IMR-90 (cell line): ENCODE measurements around the gene PRPF40A. TPM values are rescaled to one million over a fixed set of nuclear protein-coding genes. Genes with fewer than 3 reads are reported as not detected.

ENCODE experiments used
- ATAC-seq: fragments of 200-7000 bp; cut with Tn5 transposase; 2 replicates; pipeline ENCODE4 v1.9.1; 2020; ENCODE audit warnings: low read depth, mild to moderate bottlenecking, moderate library complexity
- BruUV-seq: library from RNA; stranded (reverse); fragments of 400-500 nt; replicated peaks from 2 replicates; lab custom pipeline; 2021; lab: Mats Ljungman, UMichigan
- CTCF ChIA-PET: fragments of 300-600 bp; formaldehyde crosslinking; extraction: SDS; loops from one replicate; lab custom pipeline; 2021; ENCODE audit warnings: antibody characterized with exemption; lab: Yijun Ruan, JAX
- POLR2A ChIA-PET: fragments of 300-600 bp; sonication (Branson Sonifier 250); formaldehyde crosslinking; loops from one replicate; lab custom pipeline; 2022; ENCODE audit warnings: antibody characterized with exemption; ENCODE audit not compliant: unreplicated experiment; lab: Charles Lee
- DNase-seq: peaks from one replicate; pipeline ENCODE4 v3.0.0; 2013
- H2AFZ ChIP-seq: replicated peaks from 2 replicates; pipeline ENCODE3; 2013; ENCODE audit warnings: low read length, mild to moderate bottlenecking; ENCODE audit not compliant: poor library complexity
- H2AK5ac ChIP-seq: 2 replicates; pipeline ENCODE4 v1.6.1; 2013; ENCODE audit warnings: low read depth, low read length, inconsistent platforms
- H2AK9ac ChIP-seq: replicated peaks from 2 replicates; pipeline ENCODE3; 2013; ENCODE audit warnings: mild to moderate bottlenecking, low read depth, low read length, moderate library complexity; ENCODE audit not compliant: poor library complexity
- H2BK120ac ChIP-seq: 2 replicates; pipeline ENCODE4 v1.6.1; 2013; ENCODE audit warnings: low read depth, low read length, inconsistent platforms
- H2BK15ac ChIP-seq: 3 replicates; pipeline ENCODE4 v1.6.1; 2013; ENCODE audit warnings: low read depth, low read length, inconsistent platforms
- H2BK20ac ChIP-seq: 2 replicates; pipeline ENCODE4 v1.6.1; 2013; ENCODE audit warnings: low read depth, mild to moderate bottlenecking, inconsistent platforms, low read length, moderate library complexity
- H2BK5ac ChIP-seq: 2 replicates; pipeline ENCODE4 v1.6.1; 2013; ENCODE audit warnings: mild to moderate bottlenecking, low read depth, low read length, inconsistent platforms; ENCODE audit not compliant: poor library complexity, severe bottlenecking
- H3K14ac ChIP-seq: replicated peaks from 2 replicates; pipeline ENCODE4 v1.6.1; 2013; ENCODE audit warnings: low read depth, low read length, inconsistent platforms
- H3K18ac ChIP-seq: 2 replicates; pipeline ENCODE4 v1.6.1; 2013; ENCODE audit warnings: low read depth, low read length, control low read depth
- H3K23ac ChIP-seq: 2 replicates; pipeline ENCODE4 v1.6.1; 2013; ENCODE audit warnings: low read depth, low read length, inconsistent platforms
- H3K27ac ChIP-seq: 2 replicates; pipeline ENCODE4 v1.5.1; 2013; ENCODE audit warnings: mild to moderate bottlenecking, control low read depth, low read length; ENCODE audit not compliant: insufficient read depth
- H3K27me3 ChIP-seq: 2 replicates; pipeline ENCODE4 v1.6.1; 2013; ENCODE audit warnings: low read length; ENCODE audit not compliant: control insufficient read depth, insufficient read depth
- H3K36me3 ChIP-seq: 2 replicates; pipeline ENCODE4 v1.6.1; 2013; ENCODE audit warnings: low read length, mixed read lengths; ENCODE audit not compliant: control insufficient read depth, insufficient read depth
- H3K4ac ChIP-seq: 2 replicates; pipeline ENCODE4 v1.6.1; 2013; ENCODE audit warnings: low read depth, low read length, inconsistent platforms
- H3K4me1 ChIP-seq: 2 replicates; pipeline ENCODE4 v1.6.1; 2013; ENCODE audit warnings: low read length, mixed read lengths; ENCODE audit not compliant: control insufficient read depth, insufficient read depth
- H3K4me2 ChIP-seq: 2 replicates; pipeline ENCODE4 v1.6.1; 2013; ENCODE audit warnings: low read depth, mild to moderate bottlenecking, control low read depth, low read length, moderate library complexity
- H3K4me3 ChIP-seq: 2 replicates; pipeline ENCODE4 v1.5.1; 2013; ENCODE audit warnings: low read depth, mild to moderate bottlenecking, control low read depth, low read length, moderate library complexity; ENCODE audit not compliant: insufficient read depth
- H3K56ac ChIP-seq: 2 replicates; pipeline ENCODE4 v1.6.1; 2013; ENCODE audit warnings: low read length, inconsistent platforms; ENCODE audit not compliant: insufficient read depth; ENCODE audit errors: extremely low read depth
- H3K79me1 ChIP-seq, 2 experiments: 2 replicates each; pipeline ENCODE4 v1.6.1; 2013; ENCODE audit warnings: low read length in 2 of 2, inconsistent platforms in 1 of 2, low read depth in 1 of 2
- H3K9ac ChIP-seq: 2 replicates; pipeline ENCODE4 v1.6.1; 2013; ENCODE audit warnings: low read depth, low read length, control low read depth
- H3K9me1 ChIP-seq: 2 replicates; pipeline ENCODE4 v1.6.1; 2013; ENCODE audit warnings: low read length, inconsistent platforms; ENCODE audit not compliant: insufficient read depth
- H3K9me3 ChIP-seq: 2 replicates; pipeline ENCODE4 v1.6.1; 2013; ENCODE audit warnings: low read length; ENCODE audit not compliant: control insufficient read depth, insufficient read depth
- H4K20me1 ChIP-seq: 2 replicates; pipeline ENCODE4 v1.6.1; 2013; ENCODE audit warnings: low read length, inconsistent platforms; ENCODE audit not compliant: insufficient read depth
- H4K5ac ChIP-seq: 2 replicates; pipeline ENCODE4 v1.6.1; 2013; ENCODE audit warnings: mild to moderate bottlenecking, low read depth, low read length, control low read depth
- H4K8ac ChIP-seq, 2 experiments: 2 replicates each; pipeline ENCODE4 v1.6.1; 2013; ENCODE audit warnings: low read depth in 2 of 2, low read length in 2 of 2, control low read depth in 1 of 2, inconsistent platforms in 1 of 2
- H4K91ac ChIP-seq: 2 replicates; pipeline ENCODE4 v1.6.1; 2013; ENCODE audit warnings: low read depth, low read length, inconsistent platforms; ENCODE audit not compliant: insufficient read depth
- BHLHE40 ChIP-seq: fragments of 150-350 bp; IDR thresholded peaks from 2 replicates; pipeline ENCODE4 v1.6.1; 2016; ENCODE audit warnings: mild to moderate bottlenecking, low read depth, low read length
- CEBPB ChIP-seq: IDR thresholded peaks from 2 replicates; pipeline ENCODE4 v1.6.1; 2012; ENCODE audit warnings: low read depth, low read length, improper control_type of control experiment
- CHD1 ChIP-seq: IDR thresholded peaks from 2 replicates; pipeline ENCODE4 v1.6.1; 2012; ENCODE audit warnings: low read depth, low read length, improper control_type of control experiment
- MAFK ChIP-seq: IDR thresholded peaks from 2 replicates; pipeline ENCODE4 v1.6.1; 2012; ENCODE audit warnings: low read depth, low read length, improper control_type of control experiment
- MAZ ChIP-seq: IDR thresholded peaks from 2 replicates; pipeline ENCODE4 v1.6.1; 2012; ENCODE audit warnings: low read depth, mild to moderate bottlenecking, low read length, improper control_type of control experiment, moderate library complexity, borderline replicate concordance
- MXI1 ChIP-seq: IDR thresholded peaks from 2 replicates; pipeline ENCODE4 v1.6.1; 2012; ENCODE audit warnings: low read depth, mild to moderate bottlenecking, low read length, moderate library complexity, borderline replicate concordance
- NFE2L2 ChIP-seq: fragments of 150-350 bp; IDR thresholded peaks from 2 replicates; pipeline ENCODE4 v1.6.1; 2016; ENCODE audit warnings: low read depth, mild to moderate bottlenecking, low read length
- POLR2A ChIP-seq: IDR thresholded peaks from 2 replicates; pipeline ENCODE4 v1.6.1; 2012; ENCODE audit warnings: mild to moderate bottlenecking, low read depth, low read length
- RAD21 ChIP-seq: IDR thresholded peaks from 2 replicates; pipeline ENCODE4 v1.6.1; 2012; ENCODE audit warnings: low read length, improper control_type of control experiment
- RCOR1 ChIP-seq: IDR thresholded peaks from 2 replicates; pipeline ENCODE4 v1.6.1; 2012; ENCODE audit warnings: mild to moderate bottlenecking, low read length, improper control_type of control experiment; ENCODE audit not compliant: insufficient replicate concordance
- RFX5 ChIP-seq: IDR thresholded peaks from 2 replicates; pipeline ENCODE4 v1.8.0; 2012; ENCODE audit warnings: low read depth, mild to moderate bottlenecking, low read length, moderate library complexity
- SMC3 ChIP-seq: fragments of 150-350 bp; IDR thresholded peaks from 2 replicates; pipeline ENCODE4 v1.6.1; 2016; ENCODE audit warnings: low read depth, mild to moderate bottlenecking, antibody characterized with exemption, low read length, moderate library complexity
- WGBS, 2 experiments: methylation state at CpG; one replicate each; pipeline versions ENCODE4 v1.1.5 to v1.1.7; 2013; ENCODE audit warnings: missing lambda C conversion rate in 2 of 2; ENCODE audit not compliant: insufficient read length in 1 of 2; ENCODE audit errors: extremely low coverage in 2 of 2; 5-methylcytosine and 5-hydroxymethylcytosine counted together
- dilution Hi-C: fragments of 300-500 bp; cut with HindIII; formaldehyde crosslinking; loops from one replicate; pipeline ENCODE4 v1.14.3; 2018; ENCODE audit warnings: low sequenced_read_pairs; ENCODE audit not compliant: unreplicated experiment
- in situ Hi-C: fragments of 300-500 bp; cut with MboI; formaldehyde crosslinking; loops from 3 replicates; pipeline ENCODE4 v1.14.3; 2019; ENCODE audit warnings: low sequenced_read_pairs, inconsistent platforms, mixed read lengths
- intact Hi-C: fragments of 100-400 bp; cut with micrococcal nuclease; formaldehyde crosslinking; loops from 2 replicates; pipeline ENCODE4 v1.10.0; 2022
- polyA plus RNA-seq, 3 experiments: library from polyadenylated mRNA; depleted of rRNA; stranded (reverse); fragments of >200 nt; gene quantifications; 2 replicates each; pipeline ENCODE4 v1.2.3, GENCODE V29; 2012; ENCODE audit warnings: low replicate concordance in 1 of 3
- total RNA-seq: library from RNA; depleted of rRNA; stranded (reverse); fragments of >200 nt; gene quantifications from 2 replicates; pipeline ENCODE4 v1.2.3, GENCODE V29; 2012
- TF ChIP-seq, protein P1 (sequence below): fragments of 150-350 bp; IDR thresholded peaks from 2 replicates; pipeline ENCODE4 v1.6.1; 2017; ENCODE audit warnings: mild to moderate bottlenecking, antibody characterized with exemption, low read length, low read depth
- TF ChIP-seq, protein P2 (sequence below): fragments of 150-350 bp; IDR thresholded peaks from 2 replicates; pipeline ENCODE4 v1.6.1; 2016; ENCODE audit warnings: low read depth, mild to moderate bottlenecking, low read length, moderate library complexity, borderline replicate concordance
- TF ChIP-seq, protein P3 (sequence below): conservative IDR thresholded peaks from 2 replicates; pipeline ENCODE4 v1.5.1; 2012; ENCODE audit warnings: mild to moderate bottlenecking, low read depth, low read length, improper control_type of control experiment

Gene PRPF40A
- total and polyA plus RNA-seq, 2 of the 4 experiments (the other 2 are of a cell fraction): 49.1 to 150 TPM

DNA sequence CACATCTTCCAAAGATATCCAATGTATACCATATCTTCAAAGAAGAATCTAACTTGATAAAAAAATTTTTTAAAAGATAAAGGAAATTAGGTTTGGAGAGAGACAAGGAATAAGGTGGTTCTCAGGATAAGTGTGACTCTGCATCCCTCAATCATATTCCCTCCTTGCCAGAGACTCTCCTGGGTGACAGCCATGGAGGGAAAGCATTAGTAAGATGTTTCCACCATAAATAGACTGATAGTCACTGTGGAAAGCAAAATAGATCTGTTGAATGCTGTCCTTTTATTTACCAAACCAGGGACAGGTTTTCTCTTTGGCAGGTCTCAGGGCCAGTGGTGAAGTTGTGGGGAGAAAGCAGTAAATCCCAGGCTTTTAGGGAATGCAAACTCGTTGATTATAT is 107.6 kb downstream of the PRPF40A start:
- Histone ChIP-seq H3K23ac (no peak overlapping the region), H2BK5ac (no peak overlapping the region), H3K4ac (no peak overlapping the region), H3K14ac (no peak overlapping the region), H3K9me3 (no peaks in the 10 kb centered on the region), H3K9me1 (peaks cover 3% of the 10 kb centered on the region; the same call in 1 of the 2 replicates), H3K4me3 (no peak overlapping the region), H2AK9ac (no peak overlapping the region), H2BK15ac (no peak overlapping the region), H3K9ac (no peak overlapping the region), H3K4me2 (no peak overlapping the region), H4K5ac (no peak overlapping the region), H3K79me1 (no peaks in the 10 kb centered on the region), H3K56ac (no peak overlapping the region), H4K91ac (no peak overlapping the region), H2AK5ac (no peak overlapping the region), H3K27me3 (no peaks in the 10 kb centered on the region), H2BK120ac (no peak overlapping the region), H2AFZ (no peak overlapping the region), H4K20me1 (no peaks in the 10 kb centered on the region), H3K4me1 (peaks cover 5% of the 10 kb centered on the region; the same call in 1 of the 2 replicates), H3K36me3 (no peaks in the 10 kb centered on the region), H3K27ac (no peak overlapping the region), H3K18ac (no peak overlapping the region), H4K8ac (no peak overlapping the region), H2BK20ac (no peak overlapping the region)
- DNase-seq (no peak), ATAC-seq (no peak)
- TF ChIP-seq SMC3: no peak
- no peak for TF ChIP-seq MAZ
- TF ChIP-seq, protein P1, sequence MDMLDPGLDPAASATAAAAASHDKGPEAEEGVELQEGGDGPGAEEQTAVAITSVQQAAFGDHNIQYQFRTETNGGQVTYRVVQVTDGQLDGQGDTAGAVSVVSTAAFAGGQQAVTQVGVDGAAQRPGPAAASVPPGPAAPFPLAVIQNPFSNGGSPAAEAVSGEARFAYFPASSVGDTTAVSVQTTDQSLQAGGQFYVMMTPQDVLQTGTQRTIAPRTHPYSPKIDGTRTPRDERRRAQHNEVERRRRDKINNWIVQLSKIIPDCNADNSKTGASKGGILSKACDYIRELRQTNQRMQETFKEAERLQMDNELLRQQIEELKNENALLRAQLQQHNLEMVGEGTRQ: no peak
- TF ChIP-seq RAD21: no peak
- no peak for TF ChIP-seq BHLHE40
- TF ChIP-seq NFE2L2: no peak
- no peak for TF ChIP-seq RCOR1
- no peak for TF ChIP-seq RFX5
- no peak for TF ChIP-seq MAFK
- no peak for TF ChIP-seq CEBPB
- TF ChIP-seq, protein P2, sequence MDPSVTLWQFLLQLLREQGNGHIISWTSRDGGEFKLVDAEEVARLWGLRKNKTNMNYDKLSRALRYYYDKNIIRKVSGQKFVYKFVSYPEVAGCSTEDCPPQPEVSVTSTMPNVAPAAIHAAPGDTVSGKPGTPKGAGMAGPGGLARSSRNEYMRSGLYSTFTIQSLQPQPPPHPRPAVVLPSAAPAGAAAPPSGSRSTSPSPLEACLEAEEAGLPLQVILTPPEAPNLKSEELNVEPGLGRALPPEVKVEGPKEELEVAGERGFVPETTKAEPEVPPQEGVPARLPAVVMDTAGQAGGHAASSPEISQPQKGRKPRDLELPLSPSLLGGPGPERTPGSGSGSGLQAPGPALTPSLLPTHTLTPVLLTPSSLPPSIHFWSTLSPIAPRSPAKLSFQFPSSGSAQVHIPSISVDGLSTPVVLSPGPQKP: no peak
- no peak for TF ChIP-seq POLR2A
- TF ChIP-seq, protein P3, sequence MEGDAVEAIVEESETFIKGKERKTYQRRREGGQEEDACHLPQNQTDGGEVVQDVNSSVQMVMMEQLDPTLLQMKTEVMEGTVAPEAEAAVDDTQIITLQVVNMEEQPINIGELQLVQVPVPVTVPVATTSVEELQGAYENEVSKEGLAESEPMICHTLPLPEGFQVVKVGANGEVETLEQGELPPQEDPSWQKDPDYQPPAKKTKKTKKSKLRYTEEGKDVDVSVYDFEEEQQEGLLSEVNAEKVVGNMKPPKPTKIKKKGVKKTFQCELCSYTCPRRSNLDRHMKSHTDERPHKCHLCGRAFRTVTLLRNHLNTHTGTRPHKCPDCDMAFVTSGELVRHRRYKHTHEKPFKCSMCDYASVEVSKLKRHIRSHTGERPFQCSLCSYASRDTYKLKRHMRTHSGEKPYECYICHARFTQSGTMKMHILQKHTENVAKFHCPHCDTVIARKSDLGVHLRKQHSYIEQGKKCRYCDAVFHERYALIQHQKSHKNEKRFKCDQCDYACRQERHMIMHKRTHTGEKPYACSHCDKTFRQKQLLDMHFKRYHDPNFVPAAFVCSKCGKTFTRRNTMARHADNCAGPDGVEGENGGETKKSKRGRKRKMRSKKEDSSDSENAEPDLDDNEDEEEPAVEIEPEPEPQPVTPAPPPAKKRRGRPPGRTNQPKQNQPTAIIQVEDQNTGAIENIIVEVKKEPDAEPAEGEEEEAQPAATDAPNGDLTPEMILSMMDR: no peak
- no peak for TF ChIP-seq CHD1
- TF ChIP-seq MXI1: no peak
- BruUV-seq: no TSS peak
- ChIA-PET CTCF (no interaction called here), POLR2A (no interaction called here)
- in situ Hi-C loops (no loop called here), intact Hi-C loops (loop anchor here (5.0 kb wide), 1 partner anchor 272 kb away; the partner anchor contains the start of gene FMNL2), dilution Hi-C loops (no loop called here)
- no CpG with 5 or more reads among the region's 1 CpG for WGBS, 2 experiments
